Measurements from ENCODE around the gene SECISBP2L. TPM values are rescaled to one million over a fixed set of nuclear protein-coding genes. Genes with fewer than 3 reads are reported as not detected.
A peak's percentile ranks its signal among the peaks of the same experiment; 100 is the strongest.

The SECISBP2L gene
- total and polyA plus RNA-seq, 9 of the 15 experiments (the other 6 are each of a cell fraction or from before 2014, with no cell fraction given), result 0.55 to 14.1 (median 10.4) TPM

DNA sequence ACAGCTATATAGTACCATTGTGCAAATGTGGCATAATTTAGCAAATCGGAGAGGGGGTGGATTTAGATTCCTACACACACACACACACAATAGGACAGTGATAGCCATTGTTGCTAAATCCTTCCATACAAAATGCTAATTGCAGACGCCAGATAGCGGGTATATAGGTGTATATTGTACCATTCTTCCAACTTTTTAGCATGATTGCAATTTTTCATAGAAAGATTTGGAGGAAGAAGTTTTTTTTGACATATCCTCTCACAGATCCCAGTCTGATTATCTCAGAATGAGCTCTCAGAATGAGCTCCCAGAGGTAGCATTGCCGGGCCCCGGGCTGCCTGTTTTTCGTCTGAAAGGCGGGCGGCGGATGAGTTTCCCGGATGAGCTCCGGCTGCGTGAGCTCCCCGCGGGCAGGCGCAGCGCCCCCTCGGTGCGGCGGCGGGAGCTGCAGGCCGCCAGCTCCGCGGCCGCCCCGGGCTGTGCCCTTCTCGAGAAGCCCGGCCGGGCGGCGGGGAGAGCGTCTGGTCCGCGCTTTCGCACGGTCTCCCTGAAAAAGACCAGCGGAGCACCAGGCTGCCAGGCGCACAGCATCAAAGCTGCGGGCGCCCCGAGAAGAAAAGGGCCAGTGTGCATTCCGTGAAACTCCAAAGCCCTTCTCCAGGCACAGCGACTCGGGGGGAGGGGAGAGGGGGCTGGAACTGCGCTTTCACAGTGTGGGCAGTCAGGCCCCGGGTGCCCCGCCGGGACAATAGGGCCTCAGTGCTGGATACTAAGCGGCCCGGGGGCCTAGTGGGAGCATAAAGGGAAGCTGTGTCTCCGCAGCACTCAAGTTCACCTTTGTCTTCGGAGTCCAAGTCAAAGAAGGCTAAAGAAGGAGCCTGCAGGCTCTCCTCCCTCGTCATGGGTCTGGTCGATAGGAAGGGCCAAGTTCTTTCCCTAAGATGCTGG, 70.5 kb downstream of the SECISBP2L start:
- Histone ChIP-seq H3K79me2 (ENCODE audit: control insufficient read depth, insufficient read depth, low read length) (no peaks in the 10 kb centered on the region), H4K20me1 (replicated peaks; ENCODE audit: control insufficient read depth, insufficient read depth, low read length) (no peaks in the 10 kb centered on the region), H3K4me1 (replicated peaks in 1 of 2; ENCODE audit: control insufficient read depth in 2 of 2, insufficient read depth in 2 of 2, low read length in 2 of 2) (peaks cover 12 to 18% of the 10 kb centered on the region in 2 experiments; a peak in 3 of 5 replicates), H3K9me3 (replicated peaks; ENCODE audit: control insufficient read depth, insufficient read depth, low read depth, low read length) (no peaks in the 10 kb centered on the region), H3K36me3 (ENCODE audit: control insufficient read depth, insufficient read depth, low read length) (no peaks in the 10 kb centered on the region), H3K27ac (ENCODE audit: extremely low read depth, low read depth, low read length) (peak overlapping the region; percentile 59), H2AFZ (ENCODE audit: low read depth, low read length) (peak overlapping the region; percentile 100), H3K27me3 (ENCODE audit: control insufficient read depth in 2 of 2, insufficient read depth in 2 of 2, low read length in 2 of 2) (no peaks in the 10 kb centered on the region), H3K9me1 (ENCODE audit: control insufficient read depth, insufficient read depth, low read length) (no peaks in the 10 kb centered on the region), H3K4me2 (ENCODE audit: insufficient read depth, low read length) (peak overlapping the region; percentile 77), H3K9ac (ENCODE audit: insufficient read depth in 1 of 2, low read depth in 2 of 2, low read length in 2 of 2) (peak overlapping the region; percentile 75 to 92), H3K4me3 (peak overlapping the region; percentile 45)
- ChIA-PET POLR2A (interaction anchor here (0.8 to 1.7 kb wide), 7 partner anchors 9 to 205 kb away, joined by 3 to 12 read pairs (median 3); partner anchors contain the start of gene SHC4), CTCF (ENCODE audit: low intra/inter-chr PET ratio) (interaction anchor here (0.7 kb wide), 1 partner anchor 247 kb away, joined by 3 read pairs; no protein-coding TSS in a partner anchor)
- in situ Hi-C loops (cut with MboI) (no loop called here), intact Hi-C loops (cut with micrococcal nuclease) (no loop called here)
- peak; percentile 48 for FAIRE-seq
- WGBS (ENCODE audit: insufficient coverage, low coverage, missing lambda C conversion rate), result 8% methylated on average over 39 of the region's 53 CpGs
- BruUV-seq (replicated peaks), result no TSS peak
- peak; percentile 97 for ATAC-seq
- peak; percentile 81 to 89 (median 84) for DNase-seq (ENCODE audit: extremely low read depth in 1 of 4, low spot score in 3 of 4)
- TF ChIP-seq FOS (IDR thresholded peaks at IDR 0.05; ENCODE audit: extremely low read depth, insufficient read length) (no peak), ZBTB8A (IDR thresholded peaks at IDR 0.05; ENCODE audit: partially characterized antibody) (no peak), TBL1XR1 (IDR thresholded peaks at IDR 0.05; ENCODE audit: low read length in 2 of 2) (no peak), C11orf30 (IDR thresholded peaks at IDR 0.05; ENCODE audit: low read depth) (peak; percentile 54), HNRNPL (IDR thresholded peaks at IDR 0.05; ENCODE audit: low read depth, low read length) (0 out of 2 replicates have a peak, but pooled peaks have one; percentile 61), FOXA1 (IDR thresholded peaks at IDR 0.05; ENCODE audit: borderline replicate concordance) (no peak), HMGN3 (IDR thresholded peaks at IDR 0.05; ENCODE audit: borderline replicate concordance, extremely low read depth, insufficient read length, low read depth, low read length) (peak; percentile 74), POLR2A (conservative IDR thresholded peaks at IDR 0.05) (peak; percentile 59; the same call in 1 of the 2 replicates), POLR2H (tag; IDR thresholded peaks at IDR 0.05; ENCODE audit: low read depth) (0 out of 2 replicates have a peak, but pooled peaks have one; percentile 42), CREB1 (IDR thresholded peaks at IDR 0.05) (peak; percentile 51; the same call in 1 of the 2 replicates), CREB1 (CRISPR knock-in tag; IDR thresholded peaks at IDR 0.05) (no peak), HDAC1 (IDR thresholded peaks at IDR 0.05) (no peak), SMARCA5 (IDR thresholded peaks at IDR 0.05) (no peak), PHF8 (IDR thresholded peaks at IDR 0.05; ENCODE audit: borderline replicate concordance, low read length) (peak; percentile 64), TARDBP (IDR thresholded peaks at IDR 0.05) (no peak), U2AF1 (optimal IDR thresholded peaks at IDR 0.05; ENCODE audit: low read depth, low read length) (no peak), GTF2F1 (IDR thresholded peaks at IDR 0.05; ENCODE audit: low read depth, low read length) (0 out of 2 replicates have a peak, but pooled peaks have one; percentile 49)
- TF ChIP-seq, protein P1, sequence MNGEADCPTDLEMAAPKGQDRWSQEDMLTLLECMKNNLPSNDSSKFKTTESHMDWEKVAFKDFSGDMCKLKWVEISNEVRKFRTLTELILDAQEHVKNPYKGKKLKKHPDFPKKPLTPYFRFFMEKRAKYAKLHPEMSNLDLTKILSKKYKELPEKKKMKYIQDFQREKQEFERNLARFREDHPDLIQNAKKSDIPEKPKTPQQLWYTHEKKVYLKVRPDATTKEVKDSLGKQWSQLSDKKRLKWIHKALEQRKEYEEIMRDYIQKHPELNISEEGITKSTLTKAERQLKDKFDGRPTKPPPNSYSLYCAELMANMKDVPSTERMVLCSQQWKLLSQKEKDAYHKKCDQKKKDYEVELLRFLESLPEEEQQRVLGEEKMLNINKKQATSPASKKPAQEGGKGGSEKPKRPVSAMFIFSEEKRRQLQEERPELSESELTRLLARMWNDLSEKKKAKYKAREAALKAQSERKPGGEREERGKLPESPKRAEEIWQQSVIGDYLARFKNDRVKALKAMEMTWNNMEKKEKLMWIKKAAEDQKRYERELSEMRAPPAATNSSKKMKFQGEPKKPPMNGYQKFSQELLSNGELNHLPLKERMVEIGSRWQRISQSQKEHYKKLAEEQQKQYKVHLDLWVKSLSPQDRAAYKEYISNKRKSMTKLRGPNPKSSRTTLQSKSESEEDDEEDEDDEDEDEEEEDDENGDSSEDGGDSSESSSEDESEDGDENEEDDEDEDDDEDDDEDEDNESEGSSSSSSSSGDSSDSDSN (IDR thresholded peaks at IDR 0.05; ENCODE audit: borderline replicate concordance in 1 of 2, low read depth in 2 of 2, low read length in 2 of 2), result peak in 1 of 2 experiments; percentile 69; a peak in 1 of 4 replicates
- TF ChIP-seq, protein P2, sequence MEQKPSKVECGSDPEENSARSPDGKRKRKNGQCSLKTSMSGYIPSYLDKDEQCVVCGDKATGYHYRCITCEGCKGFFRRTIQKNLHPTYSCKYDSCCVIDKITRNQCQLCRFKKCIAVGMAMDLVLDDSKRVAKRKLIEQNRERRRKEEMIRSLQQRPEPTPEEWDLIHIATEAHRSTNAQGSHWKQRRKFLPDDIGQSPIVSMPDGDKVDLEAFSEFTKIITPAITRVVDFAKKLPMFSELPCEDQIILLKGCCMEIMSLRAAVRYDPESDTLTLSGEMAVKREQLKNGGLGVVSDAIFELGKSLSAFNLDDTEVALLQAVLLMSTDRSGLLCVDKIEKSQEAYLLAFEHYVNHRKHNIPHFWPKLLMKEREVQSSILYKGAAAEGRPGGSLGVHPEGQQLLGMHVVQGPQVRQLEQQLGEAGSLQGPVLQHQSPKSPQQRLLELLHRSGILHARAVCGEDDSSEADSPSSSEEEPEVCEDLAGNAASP (IDR thresholded peaks at IDR 0.05), result no peak
